HG03575 (cell line): ENCODE data around the gene AIF1L.

Experiments used
- ATAC-seq: cut with Tn5 transposase; IDR thresholded peaks from one replicate; pipeline ENCODE4 v1.9.1; 2021; ENCODE audit not compliant: unreplicated experiment, insufficient number of reproducible peaks, low FRiP score; ENCODE audit errors: extremely low read depth

AIF1L gene

DNA sequence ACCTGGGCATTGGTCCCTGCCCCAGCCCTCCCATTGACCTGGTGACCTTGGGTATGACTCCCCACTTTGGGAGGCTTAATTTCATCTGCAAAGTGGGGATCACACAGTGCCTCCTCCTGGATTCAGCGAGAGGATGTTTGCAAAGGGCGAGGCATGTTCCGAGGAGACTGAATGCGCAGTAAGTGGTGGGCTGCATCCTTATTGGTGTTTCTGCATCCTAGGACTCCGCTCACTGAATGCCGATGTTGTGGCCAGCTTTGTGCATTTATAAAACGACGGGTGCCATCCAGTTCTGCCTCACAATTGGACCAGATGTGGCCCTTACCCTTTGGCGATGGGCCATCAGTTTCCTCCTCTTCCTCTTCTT, 23.5 kb upstream of the AIF1L start:
- ATAC-seq: no peak

DNA sequence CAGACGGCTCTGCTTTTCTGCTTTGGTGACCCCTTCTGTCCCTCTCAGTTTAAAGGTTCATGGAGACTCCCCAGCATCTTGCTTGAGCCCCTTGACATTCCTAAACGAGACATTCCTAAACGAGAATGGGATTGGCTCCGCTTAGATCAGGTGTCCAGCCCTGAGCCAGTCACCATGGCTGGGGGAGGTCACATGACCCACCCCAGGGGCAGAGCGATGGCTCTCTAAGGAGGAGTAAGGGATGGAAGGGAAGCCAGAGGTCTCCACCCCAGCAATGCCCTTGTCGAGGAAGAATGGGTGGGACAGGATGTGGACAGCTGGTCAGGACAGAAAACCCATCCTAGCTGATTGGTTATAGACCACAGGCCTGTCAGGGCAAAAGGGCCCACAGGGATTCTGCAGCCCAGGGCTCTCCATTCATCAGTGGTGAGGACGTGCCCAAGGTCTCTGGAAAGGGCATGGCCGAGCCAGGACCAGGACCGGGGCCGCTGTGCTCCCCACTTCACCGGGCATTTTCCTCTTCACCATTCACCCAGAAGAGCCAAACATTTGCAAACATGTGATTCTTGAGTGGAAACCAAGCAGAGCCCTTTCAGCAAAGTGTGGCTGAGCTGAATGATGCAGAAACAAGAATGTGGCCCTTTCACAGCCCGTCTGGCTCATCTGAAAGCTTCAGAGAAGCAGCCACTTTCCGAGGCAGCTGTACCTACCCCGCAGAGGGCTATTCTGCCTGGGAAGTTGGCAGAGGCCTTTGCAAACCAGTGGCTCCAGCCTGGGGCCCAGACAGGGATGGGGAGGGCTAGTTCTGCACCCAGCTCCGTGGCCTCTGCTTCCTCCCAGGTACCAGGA, 19.8 kb upstream of the AIF1L start:
- no peak for ATAC-seq

DNA sequence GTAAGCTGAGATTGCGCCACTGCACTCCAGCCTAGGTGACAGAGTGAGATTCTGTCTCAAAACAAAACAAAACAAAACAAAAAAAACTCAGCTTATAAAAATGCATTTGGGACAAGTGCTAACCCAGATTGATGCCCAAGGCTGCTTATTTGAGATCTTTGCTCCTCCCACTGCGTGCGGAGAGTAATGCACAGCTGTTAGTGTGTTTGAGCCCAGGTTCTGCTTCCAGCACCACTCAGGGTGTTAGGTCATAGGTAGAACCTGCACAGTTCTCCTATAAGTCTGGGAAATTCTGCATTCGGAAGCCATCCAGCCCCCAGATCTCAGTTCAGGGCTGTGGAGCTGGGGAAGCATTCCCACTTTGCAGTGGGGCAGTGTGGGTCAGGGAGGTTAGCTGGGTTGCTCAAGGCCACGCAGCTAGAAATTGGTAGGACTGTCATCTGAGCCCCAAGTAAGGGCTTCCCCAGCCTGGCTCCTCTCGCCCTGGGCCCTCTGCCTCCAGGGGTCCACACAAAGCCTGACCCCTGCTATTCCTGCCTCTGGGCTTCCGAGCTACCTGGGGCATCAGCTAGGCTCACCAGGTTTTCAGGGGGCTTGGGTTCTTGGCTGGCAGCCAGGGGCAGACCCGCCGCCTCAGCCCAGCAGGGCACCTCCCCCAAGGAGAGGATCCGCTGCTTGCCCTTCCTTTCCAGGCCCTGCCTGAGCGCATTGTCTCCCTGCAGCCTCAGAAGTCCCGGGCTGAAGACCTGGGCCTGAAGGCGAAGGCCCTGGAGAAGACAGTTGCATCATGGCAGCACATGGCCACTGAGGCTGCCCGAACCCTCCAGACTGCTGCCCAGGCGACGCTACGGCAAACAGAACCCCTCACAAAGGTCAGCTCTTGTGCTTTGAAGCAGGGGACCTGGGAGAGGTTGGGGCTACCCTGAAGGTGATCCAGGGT, 17.6 kb upstream of the AIF1L start:
- ATAC-seq: no peak

DNA sequence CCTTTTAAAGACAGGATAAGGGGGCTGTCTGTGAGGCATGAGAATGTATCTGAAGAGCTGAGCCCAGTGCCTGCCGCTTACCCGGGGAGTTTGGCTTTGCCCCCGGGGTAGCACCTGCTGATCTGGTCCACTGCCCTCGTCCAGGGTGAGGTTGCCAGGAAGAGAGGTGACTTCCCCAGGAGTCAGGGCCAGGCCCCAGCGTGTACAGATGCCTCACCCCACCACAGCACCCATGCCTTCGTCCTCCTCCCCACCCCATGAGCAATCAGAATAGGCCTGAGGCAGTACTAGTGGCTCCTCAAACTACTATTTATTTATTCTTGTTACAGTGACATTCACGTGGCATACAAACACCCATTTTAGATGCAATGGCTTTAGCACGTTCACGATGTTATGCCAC, 15.7 kb upstream of the AIF1L start:
- no peak for ATAC-seq

DNA sequence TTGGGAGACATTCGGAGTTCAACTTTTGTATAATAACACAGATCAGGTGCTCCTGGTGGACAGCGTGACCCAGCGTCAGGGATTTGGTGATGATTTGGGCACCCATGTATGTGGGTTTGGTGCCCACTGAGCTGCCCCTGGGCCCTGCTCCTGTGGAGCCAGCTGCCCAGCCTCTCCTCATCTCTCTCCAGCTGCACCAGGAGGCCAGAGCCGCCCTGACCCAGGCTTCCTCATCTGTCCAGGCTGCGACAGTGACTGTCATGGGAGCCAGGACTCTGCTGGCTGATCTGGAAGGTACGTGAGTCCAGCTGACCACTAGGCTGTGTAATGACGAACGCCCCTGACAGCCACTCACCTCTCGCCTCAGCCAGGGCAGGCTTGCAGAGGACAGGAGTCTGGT, 14.5 kb upstream of the AIF1L start:
- ATAC-seq: no peak

DNA sequence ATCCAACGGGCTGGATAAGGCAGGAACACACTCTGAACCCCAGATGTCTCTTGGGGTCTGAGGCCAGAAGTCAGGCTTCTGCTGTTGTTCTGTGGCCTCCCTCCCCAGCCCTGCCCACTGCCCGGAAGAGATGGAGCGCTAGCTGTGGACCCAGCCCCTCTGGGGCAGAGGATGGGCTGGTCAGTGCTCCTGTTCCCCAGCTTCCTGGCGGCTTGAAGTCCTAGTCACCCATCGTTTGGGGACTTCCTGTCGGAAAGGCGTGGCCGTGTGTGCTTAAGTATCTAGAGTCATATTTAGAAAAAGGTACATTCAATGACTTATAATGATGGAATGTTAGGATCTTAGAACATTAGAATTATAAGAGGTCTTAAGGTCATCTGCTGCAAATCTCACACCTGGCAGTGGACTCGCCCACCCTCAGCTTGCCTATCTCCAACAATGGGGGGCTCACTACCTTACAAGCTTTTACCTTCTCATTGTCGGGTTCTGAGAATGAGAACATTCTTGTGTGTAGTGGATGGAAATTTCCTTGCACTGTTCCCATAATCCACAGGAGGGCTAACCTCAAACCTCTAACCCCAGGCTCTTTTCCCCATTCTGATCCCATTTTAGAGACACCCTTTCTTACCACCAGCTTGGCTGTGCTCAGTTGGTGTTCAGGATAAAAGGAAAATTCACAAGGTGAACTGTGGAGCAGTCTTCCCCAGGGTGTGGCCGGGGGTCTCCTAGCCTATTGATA, 13.4 kb upstream of the AIF1L start:
- no peak for ATAC-seq

DNA sequence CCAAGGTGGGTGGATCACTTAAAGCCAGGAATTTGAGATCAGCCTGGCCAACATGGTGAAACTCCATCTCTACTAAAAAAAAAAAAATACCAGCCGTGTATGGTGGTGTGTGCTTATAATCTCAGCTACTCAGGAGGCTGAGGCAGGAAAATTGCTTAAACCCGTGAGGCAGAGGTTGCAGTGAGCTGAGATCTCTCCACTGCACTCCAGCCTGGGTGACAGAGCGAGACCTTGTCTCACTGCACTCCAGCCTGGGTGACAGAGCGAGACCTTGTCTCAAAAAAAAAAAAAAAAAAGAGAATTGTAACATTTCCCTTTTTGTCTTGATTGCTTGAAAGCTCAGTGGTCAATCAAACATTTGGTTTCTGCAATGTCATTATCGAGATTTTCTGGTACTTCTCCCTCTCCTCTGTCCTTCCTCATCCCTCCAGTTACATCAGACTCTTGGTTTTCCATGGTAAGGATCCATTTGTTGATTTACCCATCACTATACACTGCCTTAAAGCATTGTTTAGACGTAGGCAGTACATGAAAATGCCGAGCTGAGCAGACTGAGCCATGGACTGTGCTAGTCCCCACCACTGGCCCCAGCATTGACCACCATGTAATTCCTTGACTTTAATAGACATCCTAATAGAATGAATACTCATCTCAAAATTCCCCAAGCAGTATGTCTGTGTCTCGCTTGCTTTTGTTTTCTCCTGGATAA, 11.5 kb upstream of the AIF1L start:
- no peak for ATAC-seq

DNA sequence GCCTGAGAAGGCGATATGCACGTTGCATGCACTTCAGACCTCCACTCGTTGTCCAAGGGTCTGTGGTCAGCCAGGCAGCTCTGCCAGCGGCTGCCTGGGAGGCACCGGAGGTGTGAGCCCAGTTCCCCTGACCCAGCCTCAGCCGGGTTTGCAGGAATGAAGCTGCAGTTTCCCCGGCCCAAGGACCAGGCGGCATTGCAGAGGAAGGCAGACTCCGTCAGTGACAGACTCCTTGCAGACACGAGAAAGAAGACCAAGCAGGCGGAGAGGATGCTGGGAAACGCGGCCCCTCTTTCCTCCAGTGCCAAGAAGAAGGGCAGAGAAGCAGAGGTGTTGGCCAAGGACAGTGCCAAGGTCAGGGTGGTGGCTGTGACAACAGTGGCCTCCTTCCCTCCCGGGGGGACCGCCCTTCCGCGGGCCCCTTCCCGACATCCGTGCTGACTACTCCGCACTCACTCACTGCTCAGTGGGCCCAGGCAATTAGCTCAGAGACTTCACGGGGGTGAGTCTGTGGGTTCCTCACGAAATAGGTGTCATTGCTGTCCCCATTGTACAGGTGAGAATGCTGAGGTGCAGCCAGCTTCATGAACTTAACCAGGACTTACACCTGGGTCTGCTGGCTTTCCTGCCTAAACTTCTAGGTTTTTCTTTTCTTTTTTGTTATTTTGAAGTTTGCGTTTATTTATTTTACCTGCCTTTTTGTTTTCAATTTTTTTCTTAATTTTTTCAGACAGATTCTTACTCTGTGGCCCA, 10.8 kb upstream of the AIF1L start:
- ATAC-seq: no peak

DNA sequence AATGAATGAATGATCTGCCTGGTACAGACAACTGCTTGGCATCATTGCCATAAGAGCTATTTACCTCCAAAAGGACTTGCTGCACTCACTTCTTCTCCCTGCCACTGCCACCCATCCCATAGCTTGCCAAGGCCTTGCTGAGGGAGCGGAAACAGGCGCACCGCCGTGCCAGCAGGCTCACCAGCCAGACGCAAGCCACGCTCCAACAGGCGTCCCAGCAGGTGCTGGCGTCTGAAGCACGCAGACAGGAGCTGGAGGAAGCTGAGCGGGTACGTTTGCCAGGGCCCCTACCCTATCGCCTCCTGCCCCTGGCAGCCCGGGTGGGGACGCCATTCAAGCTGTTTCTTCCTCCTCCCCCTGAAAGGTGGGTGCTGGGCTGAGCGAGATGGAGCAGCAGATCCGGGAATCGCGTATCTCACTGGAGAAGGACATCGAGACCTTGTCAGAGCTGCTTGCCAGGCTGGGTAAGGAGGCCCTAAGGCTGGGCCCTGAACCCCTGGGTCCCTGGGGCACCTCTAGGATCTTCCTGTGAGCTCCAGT, 8.9 kb upstream of the AIF1L start:
- no peak for ATAC-seq

DNA sequence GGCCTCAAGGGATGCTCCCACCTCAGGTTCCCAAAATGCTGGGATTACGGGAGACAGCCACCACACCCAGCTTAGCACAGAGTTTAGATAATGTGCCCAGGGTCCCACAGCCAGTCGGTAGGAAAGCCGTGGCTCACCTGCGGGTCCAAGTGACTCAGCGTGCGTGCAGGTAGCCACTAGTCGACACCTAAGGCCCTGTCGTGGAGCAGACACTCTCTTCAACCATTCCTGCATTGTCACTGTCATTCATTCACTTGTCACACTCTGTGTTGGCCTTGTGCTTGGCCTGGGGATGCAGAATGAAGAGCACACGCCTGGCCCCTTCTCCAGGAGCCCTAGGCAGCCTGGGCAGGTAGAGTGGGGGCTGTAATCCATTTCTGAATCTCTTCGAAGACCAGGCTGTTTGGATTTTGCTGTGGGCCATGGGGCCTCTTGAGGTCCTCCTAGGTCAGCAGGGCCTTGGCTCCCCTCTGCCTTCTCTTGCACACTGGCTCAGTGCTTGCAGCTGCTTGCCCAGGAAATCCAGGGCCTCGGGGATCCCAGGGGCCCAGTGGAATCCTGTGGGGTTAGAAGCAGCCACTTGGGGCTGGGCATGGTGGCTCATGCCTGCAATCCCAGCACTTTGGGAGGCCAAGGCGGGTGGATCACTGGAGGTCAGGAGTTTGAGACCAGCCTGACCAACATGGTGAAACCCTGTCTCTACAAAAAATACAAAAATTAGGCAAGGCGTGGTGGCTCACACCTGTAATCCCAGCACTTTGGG, 6.1 kb upstream of the AIF1L start:
- no peak for ATAC-seq

DNA sequence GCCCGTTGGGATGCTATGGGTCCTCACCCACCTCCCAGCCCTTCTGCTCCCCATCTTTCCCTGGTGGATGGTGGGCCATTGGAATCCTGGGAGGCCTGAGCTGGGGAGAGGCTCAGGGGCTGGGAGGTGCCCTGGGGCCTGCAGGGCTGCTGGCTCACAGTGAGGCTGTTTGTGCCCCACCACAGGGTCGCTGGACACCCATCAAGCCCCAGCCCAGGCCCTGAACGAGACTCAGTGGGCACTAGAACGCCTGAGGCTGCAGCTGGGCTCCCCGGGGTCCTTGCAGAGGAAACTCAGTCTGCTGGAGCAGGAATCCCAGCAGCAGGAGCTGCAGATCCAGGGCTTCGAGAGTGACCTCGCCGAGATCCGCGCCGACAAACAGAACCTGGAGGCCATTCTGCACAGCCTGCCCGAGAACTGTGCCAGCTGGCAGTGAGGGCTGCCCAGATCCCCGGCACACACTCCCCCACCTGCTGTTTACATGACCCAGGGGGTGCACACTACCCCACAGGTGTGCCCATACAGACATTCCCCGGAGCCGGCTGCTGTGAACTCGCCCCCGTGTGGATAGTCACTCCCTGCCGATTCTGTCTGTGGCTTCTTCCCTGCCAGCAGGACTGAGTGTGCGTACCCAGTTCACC, 4.9 kb upstream of the AIF1L start:
- ATAC-seq: no peak

DNA sequence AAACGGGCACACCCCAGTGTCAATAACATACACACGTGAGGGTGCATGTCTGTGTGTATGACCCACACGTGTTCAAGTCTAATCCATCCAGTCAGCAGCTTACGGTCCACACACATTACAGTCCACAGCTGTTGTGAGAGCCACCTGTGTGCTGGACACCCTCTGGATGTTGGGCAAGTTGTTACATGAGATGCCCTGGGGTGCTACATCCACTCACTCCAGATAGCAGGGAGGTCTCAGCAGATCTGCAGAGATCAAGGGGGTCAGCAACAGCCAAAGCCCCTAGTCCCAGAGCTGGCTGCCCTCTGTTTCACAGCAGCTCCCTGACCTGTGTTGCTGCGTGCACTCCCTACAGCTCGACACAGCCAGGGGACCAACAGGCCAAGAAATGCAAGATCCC, 4.3 kb upstream of the AIF1L start:
- no peak for ATAC-seq

DNA sequence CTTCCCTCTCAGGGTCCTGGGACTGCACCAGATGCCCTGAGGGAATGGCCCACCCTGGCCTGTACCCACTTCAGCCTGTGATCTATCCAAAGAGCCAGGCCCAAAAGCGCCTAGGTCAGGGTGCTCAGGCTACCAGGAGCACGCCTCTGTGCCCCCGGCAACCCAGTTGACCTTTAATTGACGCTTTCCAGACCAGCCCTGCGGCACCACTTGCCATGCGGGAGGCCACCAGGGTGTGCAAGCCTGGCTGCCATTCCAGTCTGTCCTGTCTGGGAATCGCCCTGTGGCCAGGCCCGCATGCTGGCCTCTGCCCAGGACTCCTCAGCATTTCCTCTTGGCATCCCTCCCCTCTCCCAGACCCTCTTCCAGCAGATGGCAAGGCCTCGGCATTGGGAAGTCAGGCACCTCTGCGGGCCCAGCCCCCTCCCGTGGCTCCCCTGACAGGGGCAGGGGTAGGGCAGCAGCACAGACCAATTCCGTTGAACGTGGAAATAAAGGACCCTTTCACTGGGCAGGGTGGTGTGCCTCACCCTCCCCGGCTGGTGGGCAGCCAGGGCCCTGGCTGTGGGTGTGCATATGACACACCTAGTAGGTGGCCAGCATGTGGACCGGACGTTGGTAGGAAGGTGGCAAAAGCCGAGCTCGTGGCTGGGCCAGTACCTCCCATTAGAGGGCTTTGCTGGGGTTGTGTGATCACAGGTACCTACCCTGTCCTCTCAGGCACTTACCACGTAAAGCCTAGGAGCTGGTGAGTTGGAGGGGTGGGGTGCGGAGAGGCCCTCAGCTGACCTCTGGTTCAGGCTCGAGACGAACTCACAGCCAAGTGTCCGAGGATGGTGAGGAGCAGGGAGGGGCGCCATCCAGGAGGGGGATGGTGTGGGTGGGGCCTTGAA, 3.5 kb upstream of the AIF1L start:
- no peak for ATAC-seq

DNA sequence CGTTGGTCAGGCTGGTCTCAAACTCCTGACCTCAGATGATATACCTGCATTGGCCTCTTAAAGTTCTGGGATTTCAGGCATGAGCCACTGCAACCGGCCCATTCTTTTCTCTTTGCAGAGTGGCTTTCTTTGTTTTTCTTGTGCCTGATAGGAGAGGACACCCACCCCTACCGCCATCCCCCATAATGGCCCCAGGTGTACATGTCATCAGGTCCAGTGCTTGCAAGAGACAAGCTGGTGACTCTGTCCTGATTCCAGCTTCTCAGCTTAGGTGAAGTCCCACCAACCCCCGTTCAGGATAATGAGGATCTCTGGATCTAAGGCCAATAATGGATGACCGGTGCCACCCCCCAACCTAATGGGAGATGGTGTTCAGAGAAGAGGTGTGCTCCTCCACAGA, 2.3 kb upstream of the AIF1L start:
- ATAC-seq: no peak

DNA sequence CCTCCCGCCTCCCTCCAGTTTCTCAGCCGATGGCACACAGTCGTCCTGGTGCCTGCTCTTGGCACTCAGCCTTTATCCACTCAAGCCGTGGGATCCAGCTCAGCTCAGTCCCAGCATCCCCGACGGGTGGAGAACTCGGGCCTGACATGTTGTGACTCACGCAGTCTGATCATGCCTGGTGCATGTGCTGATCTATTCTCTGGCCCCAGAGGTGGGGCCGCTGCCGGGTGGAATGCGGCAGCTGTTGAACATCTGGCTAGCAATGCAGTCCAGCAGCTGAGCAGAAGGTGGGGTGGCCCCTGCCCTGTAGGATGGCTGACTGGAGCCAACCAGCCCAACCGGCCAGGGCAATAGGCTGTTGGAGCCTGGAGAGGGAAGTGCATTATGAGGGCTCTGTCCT, 1.7 kb upstream of the AIF1L start:
- ATAC-seq: no peak

DNA sequence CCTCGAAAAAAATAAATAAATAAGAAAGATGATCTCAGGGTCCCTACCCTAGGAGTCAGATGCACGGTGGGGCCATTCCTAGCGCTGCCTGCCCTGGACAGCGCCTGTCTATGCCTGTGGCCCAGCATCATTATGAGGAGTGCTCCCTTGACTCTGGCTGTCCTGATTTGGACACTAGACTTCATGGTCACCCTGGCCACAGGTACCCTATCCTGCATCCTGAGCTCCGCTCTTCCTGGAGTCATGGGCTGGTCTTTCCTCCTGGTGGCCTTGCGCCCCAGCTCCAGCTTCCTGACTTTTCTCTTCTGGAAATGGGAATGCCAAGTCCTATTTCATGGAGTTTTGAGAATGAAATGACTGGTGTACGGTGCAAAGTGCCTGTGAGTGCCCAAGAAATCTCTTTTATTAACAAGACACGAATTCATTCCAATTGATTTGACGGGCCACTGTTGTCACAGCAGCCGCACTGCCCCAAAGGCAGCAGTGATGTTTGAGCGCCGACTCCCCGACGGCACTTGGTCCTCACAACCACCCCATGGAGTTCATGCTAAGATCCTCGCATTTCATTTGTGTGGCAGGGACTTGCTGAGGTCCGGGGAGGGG, 564 bp upstream of the AIF1L start:
- ATAC-seq: no peak
